ENCODE data around the gene SELENOI.
"Not testable (repeated sequence)": the region's sequence is repeated elsewhere in the genome, so short reads cannot be mapped to it uniquely, and the experiment has no call there.

Gene SELENOI

DNA sequence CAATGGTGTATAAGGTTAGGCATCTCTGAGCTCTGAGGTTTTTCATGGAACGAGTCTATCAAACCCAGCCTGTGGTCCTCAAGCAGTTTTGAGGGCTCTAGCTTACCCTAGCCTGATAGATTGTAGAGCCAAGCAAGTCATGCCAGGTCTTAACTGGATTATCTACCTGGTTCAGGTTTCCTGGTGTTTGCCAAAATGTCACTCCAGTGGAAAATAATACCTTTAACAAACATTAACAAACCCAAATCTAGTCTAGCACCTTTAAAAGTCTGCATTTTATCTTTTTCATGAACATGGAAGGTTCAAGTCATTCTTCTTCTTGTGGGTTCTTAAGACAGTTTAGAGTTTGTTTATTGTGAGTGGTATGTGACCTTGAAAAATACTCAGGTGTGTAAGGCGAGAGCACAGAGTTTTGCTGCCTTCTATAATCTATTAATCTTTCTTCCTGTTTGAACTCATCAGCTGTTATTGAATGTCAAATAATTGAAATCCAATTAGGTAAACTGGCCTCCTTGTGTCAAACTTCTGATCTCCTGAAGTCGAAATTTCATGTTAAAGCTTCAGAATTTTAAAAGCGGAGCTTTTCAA is 14.0 kb downstream of the SELENOI start:
- DNase-seq (ENCODE audit: low spot score) = no peak

DNA sequence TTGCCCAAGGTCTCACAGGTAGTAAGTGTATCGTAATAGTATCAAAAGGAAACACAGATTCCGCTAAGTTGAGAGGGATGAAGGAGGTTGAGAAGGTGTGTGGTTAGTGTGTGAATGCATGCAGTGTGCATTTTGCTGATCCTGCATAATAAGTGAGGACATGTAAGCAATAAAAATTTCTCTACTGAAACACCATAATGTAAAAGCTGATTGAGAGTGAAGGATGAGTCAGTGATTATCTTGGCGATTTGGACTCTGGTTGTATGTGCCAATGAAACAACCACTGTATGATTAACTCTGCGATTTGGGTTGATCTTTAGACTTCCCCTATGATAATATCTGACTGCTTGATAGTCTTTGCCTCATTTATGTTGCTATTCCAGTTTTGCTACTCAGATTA is 17.4 kb downstream of the SELENOI start:
- no peak for DNase-seq (ENCODE audit: low spot score)

DNA sequence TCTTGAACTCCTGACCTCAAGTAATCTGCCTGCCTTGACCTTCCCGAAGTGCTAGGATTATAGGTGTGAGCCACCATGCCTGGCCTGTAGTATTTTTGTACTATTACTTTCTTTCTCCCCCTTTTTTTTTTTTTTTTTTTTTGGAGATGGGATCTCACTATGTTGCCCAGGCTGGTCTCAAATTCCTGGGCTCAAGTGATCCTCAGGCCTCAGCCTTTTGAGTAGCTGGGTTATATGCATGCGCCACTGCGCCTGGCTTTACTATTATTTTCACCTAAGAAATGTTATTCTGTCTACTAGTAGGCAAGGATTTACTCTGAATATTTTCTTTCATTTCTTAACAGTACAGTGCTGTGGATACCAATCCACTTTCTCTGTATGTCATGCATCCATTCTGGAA is 18.0 kb downstream of the SELENOI start:
- DNase-seq (ENCODE audit: low spot score) = no peak

DNA sequence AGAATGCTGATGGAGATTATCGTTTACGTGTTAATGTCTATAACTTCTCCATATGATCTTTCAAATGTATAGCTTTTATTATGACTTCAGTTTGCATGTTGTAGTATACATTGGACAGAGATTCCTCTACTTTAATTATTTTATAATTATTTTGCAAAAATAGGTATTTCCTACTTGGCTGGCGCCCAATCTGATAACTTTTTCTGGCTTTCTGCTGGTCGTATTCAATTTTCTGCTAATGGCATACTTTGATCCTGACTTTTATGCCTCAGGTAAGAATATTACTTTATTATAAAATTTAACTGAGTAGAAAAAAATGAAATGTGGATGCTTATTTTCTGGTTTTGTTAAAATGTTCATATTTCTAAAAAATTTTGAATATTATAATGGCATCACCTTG is 18.7 kb downstream of the SELENOI start:
- DNase-seq (ENCODE audit: low spot score) = no peak

DNA sequence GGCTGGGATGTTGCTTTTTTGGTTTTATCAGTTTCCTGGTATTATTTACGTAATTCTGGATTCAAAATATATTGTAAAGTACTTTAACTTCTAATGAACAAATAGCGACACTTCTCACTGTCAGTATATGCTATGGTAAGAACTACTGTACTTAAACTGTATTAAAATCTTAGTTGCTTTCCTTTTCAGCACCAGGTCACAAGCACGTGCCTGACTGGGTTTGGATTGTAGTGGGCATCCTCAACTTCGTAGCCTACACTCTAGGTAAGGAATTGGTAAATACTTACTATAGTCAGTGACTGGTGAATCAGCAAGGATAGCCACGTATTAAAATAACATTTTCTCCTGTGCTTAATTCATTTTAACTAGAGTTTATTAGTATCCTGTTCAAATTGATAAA is 21.0 kb downstream of the SELENOI start:
- DNase-seq (ENCODE audit: low spot score) = no peak

DNA sequence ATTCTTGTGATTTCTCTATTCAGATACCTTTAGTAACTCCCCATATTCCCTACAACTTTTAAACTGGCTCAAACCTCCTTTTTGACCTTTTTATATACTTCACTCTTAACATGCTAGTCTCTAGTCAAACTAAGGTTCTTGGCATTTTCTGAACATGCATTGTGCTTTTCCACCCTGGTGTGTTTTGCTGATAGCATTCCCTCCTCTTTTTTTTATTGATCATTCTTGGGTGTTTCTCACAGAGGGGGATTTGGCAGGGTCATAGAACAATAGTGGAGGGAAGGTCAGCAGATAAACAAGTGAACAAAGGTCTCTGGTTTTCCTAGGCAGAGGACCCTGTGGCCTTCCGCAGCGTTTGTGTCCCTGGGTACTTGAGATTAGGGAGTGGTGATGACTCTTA is 23.7 kb downstream of the SELENOI start:
- not testable (repeated sequence) for DNase-seq (ENCODE audit: low spot score)

DNA sequence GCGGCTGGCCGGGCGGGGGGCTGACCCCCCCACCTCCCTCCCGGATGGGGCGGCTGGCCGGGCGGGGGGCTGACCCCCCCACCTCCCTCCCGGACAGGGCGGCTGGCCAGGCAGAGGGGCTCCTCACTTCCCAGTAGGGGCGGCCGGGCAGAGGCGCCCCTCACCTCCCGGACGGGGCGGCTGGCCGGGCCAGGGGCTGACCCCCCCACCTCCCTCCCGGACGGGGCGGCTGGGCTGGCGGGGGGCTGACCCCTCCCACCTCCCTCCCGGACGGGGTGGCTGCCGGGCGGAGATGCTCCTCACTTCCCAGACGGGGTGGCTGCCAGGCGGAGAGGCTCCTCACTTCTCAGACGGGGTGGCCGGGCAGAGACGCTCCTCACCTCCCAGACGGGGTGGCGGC is 25.0 kb downstream of the SELENOI start:
- not testable (repeated sequence) for DNase-seq (ENCODE audit: low spot score)

DNA sequence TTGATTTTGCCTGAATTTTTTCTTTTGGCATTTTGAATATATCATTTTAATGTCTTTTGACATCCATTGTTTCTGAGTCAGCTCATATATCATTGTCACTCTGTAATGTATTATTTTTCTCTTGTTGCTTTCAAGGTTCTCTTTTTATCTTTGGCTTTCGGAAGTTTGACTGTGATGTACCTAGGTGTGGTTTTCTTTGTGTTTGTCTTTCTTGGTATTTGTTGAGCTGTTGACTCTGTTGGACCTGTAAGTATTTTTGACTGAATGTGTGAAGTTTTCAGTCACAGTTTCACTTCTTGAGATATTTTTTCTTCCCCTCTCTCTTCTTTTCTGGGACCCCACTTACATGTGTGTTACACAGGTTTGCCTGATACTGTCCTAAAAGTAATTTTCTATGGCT is 30.9 kb downstream of the SELENOI start:
- DNase-seq (ENCODE audit: low spot score) = no peak

DNA sequence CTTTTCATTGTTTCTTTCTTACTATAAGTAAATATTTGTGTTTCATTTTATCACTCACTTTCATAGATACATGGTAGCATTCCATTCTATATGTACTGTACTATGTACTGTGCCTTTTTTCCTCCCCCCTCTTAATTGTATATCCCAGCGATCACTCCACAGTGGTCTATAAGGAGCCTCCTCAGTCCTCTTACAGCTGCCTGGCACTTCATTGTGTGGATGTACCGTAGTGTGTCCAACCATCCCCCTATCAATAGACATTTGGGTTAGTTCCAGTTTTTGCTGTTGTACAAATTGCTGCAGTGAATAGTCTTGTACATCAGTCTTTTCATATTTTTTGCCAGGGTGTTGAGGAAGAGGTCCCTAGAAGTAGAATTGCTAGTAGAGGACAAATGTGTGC is 34.3 kb downstream of the SELENOI start:
- no peak for DNase-seq (ENCODE audit: low spot score)

DNA sequence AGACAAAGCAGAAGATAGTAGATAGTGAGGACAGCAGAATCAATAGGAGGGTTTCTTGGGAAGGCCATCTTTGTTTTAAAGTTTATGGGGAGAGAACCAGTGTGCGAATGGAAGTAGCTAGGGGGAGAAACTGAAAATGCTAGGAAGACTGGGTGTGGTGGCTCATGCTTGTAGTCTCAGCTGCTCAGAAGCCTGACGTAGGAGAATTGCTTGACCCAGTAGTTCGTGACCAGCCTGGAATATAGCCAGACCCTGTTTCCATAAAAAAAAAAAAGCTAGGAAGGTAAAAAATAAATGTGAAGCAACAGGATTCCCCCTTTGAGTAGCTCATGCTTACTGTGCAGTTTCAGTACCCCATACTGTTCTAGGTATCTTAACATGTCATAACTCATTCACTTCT is 36.6 kb downstream of the SELENOI start:
- DNase-seq (ENCODE audit: low spot score) = no peak

DNA sequence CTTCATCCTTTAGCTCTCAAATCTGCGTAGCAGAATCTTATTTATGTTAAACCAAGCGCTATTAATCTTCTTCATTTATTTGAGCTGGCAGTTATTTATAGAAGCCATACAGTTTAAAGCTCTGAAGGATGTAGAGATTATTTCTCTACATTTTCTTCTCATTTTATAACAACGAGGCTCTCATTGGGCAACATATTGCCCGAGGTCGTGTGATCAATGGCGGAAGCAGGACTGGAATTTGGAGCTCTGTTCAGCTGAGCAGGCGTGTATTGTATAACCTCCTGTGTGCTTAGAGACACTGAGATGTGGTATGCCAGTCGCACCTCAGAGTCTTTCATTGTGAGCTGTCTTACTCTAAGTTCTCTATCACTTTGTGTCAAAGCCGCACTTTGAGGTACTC is 38.2 kb downstream of the SELENOI start:
- DNase-seq (ENCODE audit: low spot score) = no peak

DNA sequence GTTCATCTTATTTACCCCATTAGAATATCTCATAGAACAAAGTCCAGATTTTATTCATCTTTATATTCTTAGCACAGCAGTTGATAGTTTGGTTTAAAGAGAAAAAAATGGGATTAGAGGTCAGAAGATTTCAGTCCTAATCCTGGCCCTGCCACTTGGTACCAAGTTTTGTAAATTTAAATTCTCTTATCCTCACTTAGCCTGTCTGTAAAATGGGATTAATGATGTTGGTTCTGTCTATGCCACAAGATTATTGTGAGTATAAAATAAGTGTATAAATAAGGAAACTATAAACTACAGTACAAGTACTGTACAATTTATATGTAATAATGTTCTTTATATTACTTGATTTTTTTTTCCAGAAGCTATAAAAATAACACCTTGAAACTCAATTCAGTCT is 38.7 kb downstream of the SELENOI start:
- DNase-seq (ENCODE audit: low spot score) = no peak

DNA sequence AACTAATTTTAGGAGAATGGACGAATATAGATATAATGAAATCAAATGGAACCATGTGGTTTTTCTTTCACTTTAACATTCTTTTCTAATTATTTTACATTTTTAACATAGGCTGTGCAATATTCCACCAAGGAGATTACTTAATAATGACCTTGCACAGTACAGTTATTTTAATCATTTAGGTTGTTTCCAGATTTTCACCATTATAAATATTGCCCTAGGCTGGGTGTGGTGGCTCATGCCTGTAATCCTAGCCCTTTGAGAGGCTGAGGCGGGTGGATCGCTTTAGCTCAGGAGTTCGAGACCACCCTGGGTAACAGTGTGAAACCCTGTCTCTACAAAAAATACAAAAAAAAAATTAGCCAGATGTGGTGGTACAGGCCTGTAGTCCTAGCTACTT is 41.2 kb downstream of the SELENOI start:
- DNase-seq (ENCODE audit: low spot score) = no peak

DNA sequence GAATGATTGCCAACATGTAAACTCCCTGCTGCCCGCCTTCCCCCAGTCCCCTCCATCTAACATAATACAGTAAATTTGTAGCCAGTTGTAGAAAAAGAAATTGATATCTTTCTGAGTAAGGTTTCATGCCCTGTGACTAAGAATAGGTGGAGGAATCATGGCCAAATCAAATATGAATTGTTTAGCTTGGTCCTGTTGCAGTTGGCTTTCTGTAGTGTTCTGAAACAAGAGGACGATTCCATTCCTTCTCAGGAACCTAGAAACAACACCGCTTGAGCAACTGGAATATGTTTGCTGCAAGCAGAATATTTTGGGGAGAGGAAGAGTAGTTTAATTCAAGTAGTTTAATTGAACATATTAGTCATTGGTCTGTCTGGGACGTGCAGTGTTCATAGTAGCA is 48.8 kb downstream of the SELENOI start:
- DNase-seq (ENCODE audit: low spot score) = no peak

DNA sequence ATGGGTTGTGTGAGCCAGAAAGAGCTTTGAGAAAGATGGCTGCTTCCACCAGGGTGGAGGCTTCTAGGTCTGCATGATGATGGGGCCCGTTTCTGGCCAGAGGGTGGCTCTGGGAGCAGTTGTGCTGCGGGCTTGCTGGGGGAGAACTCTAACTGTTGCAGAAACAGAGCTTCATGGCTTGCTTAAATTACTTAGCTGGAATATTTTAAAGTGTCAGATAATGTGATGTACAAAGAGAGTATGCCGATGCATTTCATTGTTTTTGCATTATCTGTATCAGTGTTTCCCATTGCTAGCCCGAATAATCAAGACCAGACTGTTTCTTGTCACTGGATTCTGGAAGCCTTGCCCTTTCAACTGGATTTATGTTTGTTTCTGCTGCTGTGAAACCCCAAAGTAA is 49.5 kb downstream of the SELENOI start:
- DNase-seq (ENCODE audit: low spot score) = no peak

DNA sequence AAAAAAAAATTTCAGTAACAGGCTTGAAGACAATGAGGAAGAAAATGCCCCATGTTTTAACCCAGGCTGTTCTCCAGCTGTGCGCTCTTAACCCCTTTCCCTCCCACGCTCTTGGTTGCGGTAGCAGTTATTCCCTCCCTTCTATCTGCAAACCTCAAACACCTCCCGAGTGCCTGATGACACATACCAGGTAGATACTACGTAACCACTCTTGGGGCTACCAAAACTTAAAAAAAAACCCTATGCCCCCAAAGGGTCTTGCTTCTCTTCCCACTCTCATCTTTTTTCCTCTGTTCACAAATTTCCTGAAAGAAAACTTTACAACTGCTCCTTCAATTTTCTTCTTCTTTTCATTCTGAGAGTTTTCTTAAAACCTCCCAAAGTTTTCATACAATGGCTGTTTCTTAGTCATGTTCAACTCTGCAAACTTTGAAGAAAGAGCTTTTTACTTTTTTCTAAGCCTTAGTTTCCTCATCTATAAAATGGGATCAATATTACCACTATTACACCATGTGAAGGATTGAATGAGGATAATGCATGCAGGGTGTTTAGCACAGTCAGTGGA is 50.9 kb downstream of the SELENOI start:
- no peak for DNase-seq (ENCODE audit: low spot score)

DNA sequence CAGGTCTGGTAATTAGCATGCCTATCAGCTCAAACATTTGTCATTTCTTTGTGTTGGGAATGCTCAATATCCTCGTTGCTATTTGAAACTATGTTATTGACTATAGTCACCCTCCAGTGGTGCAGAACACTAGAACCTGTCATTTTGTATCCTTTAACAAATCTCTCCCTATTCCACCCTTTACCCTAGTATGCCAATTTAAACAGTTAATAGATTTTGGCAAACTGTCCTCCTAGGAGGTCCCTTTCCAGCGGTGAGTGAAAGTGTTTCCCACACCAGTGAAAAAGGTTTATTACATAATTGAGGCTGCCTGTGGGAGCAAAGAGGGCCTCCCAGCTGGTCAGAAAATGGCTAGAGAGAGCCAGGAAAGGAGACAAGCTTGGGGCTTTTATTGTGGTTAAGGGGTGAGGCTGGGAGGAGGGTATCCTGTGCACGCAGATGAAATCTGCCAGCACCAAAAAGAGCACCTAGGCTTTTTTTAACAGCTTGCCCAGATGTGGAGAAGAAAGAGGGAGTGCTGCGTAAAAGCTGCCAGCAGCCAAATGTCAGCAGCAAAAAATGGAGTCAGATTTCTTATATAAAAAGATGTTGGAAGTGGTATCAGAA is 53.9 kb downstream of the SELENOI start:
- DNase-seq (ENCODE audit: low spot score) = no peak

DNA sequence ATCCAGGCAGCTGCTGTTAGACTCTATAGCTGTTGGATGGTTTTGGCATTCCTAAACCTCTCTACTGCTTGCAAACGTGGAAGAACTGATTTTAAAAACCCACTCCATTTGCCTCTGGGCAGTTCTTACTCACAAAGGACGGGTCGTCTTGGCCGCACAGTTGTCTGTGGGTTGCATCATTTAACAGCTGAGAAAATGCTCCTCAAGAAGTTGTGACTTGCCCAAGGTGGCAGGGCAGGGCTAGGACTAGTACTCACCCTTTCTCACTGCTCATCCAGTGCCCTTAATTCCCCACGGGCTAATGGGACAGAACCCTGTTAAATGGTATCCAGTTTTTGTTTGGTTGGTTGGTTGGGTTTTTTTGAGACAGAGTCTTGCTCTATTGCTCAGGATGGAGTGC is 54.8 kb downstream of the SELENOI start:
- no peak for DNase-seq (ENCODE audit: low spot score)

DNA sequence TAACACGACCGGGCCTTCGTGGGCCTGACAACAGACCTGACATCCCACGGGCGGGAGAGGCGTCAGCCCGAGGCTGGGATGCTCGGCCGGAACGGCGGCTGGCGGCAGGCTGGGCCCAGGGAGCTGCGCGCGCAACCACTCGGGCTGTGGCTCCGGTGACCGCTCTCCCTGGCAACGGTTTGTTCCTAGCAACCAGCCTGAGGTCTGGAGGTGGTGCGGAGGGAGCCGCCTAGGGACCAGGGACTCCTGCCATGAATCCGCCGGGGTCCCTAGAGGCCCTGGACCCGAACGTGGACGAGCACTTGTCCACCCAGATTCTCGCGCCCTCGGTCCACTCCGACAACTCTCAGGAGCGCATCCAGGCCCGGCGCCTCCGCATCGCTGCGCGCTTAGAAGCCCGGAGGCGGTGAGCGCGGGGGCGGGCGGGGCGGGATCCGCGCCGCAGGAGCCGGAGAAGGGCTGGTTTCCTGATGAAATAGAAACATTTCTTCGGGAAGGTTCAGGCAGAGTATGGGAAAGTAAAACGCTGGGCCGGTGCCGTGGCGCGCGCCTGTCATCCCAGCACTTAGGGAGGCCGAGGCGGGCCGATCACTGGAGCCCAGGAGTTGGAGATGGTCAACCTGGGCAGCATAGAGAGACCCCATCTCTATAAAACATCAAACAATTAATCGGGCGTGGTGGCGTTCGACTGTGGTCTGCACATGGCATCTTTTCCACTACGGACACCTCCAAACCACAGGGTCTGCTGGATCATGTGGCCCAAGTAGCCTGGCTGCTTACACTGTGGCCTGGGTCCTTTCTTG is 56.0 kb downstream of the SELENOI start, which contains the start of gene DRC1:
DRC1 (plus strand) TSS at position 182 of the 803 bp plus-strand sequence; CDS start at position 252, 70 bp downstream.
- DNase-seq (ENCODE audit: low spot score) = peak; percentile 100

DNA sequence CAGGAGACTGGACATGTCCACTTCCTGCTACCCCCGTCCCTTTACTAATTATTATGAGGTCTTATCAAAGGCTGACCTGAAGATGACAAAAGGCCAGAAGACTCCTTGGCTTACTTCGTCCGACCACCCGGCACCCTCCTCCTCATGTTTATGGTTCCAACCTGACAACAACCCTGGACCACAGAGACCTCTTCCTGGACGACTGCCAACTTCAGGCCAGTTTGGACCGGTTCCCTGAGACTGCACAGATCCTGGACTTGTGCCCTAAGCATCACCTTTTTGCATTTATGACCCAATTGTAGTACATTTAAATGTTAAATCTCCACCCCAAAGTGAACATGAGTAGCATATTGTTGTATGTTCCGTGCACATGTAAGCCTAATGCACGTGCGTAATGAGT is 61.6 kb downstream of the SELENOI start:
- DNase-seq (ENCODE audit: low spot score) = no peak

DNA sequence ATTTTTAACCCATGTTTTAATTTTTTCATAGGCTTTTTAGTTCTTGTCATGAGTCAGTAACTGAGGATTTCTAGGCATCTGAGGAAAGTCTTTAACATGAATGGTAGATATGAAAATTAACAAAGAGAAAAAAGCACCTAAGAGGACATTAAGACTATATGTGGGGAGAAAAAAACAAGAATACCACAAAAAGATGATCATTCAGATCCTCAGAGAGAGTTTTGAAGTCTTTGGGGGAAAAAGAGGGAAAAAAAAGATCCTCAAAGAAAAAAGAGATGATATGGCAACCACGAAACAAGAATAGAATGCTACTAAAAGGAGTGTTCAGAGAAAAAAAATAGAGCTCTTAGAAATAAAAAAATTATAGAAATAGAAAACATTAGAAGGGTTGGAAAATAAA is 63.8 kb downstream of the SELENOI start:
- no peak for DNase-seq (ENCODE audit: low spot score)

DNA sequence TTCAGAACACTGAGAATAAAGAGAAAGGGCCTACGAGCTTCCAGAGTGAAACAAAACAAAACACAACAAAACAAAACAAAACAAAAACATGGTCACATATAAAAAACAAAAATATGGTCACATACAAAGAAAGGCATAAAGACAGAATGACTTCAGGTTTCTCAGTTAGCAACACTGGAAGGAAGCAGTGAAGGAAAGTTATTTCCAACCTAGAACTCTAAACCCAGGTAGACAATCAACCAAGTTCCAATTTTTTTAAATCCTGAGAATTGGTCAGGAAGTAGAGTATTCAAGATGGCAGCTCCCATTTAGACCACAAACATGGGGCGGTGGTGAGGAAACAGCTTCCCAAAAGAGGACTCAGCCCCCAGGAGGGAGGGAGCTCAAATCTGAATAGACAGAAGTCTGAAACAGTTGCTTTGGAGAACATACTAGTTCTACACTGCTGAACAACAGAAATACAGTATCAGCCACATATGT is 64.9 kb downstream of the SELENOI start:
- no peak for DNase-seq (ENCODE audit: low spot score)

DNA sequence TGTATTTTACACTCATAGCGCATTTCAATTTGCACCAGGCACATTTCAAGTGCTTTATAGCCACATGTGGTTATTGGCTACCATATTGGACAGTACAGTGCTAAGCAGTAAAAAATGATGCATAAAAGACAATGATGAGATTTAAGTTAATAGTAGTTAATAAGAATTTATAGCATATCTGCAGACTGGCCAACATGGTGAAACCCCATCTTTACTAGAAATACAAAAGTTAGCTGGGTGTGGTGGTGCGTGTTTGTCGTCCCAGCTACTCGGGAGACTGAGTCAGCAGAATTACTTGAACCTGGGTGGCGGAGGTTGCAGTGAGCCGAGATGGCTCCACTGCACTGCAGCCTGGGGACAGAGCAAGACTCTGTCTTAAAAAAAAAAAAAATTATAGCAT is 65.5 kb downstream of the SELENOI start:
- DNase-seq (ENCODE audit: low spot score) = no peak

All from iPS-NIHi11 (cell line).